Smooth muscle cell (in vitro differentiated cells): ENCODE measurements around the gene QRFP. TPM values are rescaled to one million over a fixed set of nuclear protein-coding genes. Genes with fewer than 3 reads are reported as not detected.

ENCODE experiments used
- DNase-seq: peaks from one replicate; lab custom pipeline; 2025; ENCODE audit not compliant: unreplicated experiment; lab: John Stamatoyannopoulos, UW
- H2AFZ ChIP-seq: fragments of 200-600 bp; sonication (generic); 2 replicates; pipeline ENCODE4 v1.6.0; 2016; ENCODE audit warnings: antibody characterized with exemption, low read depth, mild to moderate bottlenecking
- H3F3A ChIP-seq: fragments of 200-600 bp; sonication (generic); 2 replicates; pipeline ENCODE4 v1.6.0; 2017; ENCODE audit warnings: antibody characterized with exemption, low read depth
- H3K27ac ChIP-seq: fragments of 200-600 bp; sonication (generic); 2 replicates; pipeline ENCODE4 v1.5.1; 2016; ENCODE audit warnings: low read depth, mild to moderate bottlenecking
- H3K27me3 ChIP-seq: fragments of 200-600 bp; sonication (generic); 2 replicates; pipeline ENCODE4 v1.6.1; 2016; ENCODE audit warnings: low read depth, mild to moderate bottlenecking
- H3K36me3 ChIP-seq: fragments of 200-600 bp; sonication (generic); 2 replicates; pipeline ENCODE4 v1.5.1; 2016; ENCODE audit warnings: low read depth
- H3K4me1 ChIP-seq: fragments of 200-600 bp; sonication (generic); 2 replicates; pipeline ENCODE4 v1.5.1; 2016; ENCODE audit warnings: low read depth
- H3K4me2 ChIP-seq: fragments of 200-600 bp; sonication (generic); 2 replicates; pipeline ENCODE4 v1.6.0; 2016; ENCODE audit warnings: mild to moderate bottlenecking
- H3K4me3 ChIP-seq: fragments of 200-600 bp; sonication (generic); 2 replicates; pipeline ENCODE4 v1.5.1; 2016; ENCODE audit warnings: mild to moderate bottlenecking
- H3K79me2 ChIP-seq: fragments of 200-600 bp; sonication (generic); 2 replicates; pipeline ENCODE4 v1.6.0; 2016; ENCODE audit warnings: low read depth, mild to moderate bottlenecking
- H3K9ac ChIP-seq: fragments of 200-600 bp; sonication (generic); 2 replicates; pipeline ENCODE4 v1.6.0; 2016; ENCODE audit warnings: low read depth
- H3K9me3 ChIP-seq: fragments of 200-600 bp; sonication (generic); replicated peaks from 2 replicates; pipeline ENCODE4 v1.5.1; 2016; ENCODE audit warnings: low read depth
- H4K20me1 ChIP-seq: fragments of 200-600 bp; sonication (generic); 2 replicates; pipeline ENCODE4 v1.6.0; 2016; ENCODE audit warnings: low read depth
- WGBS: methylation state at CpG from one replicate; pipeline ENCODE4 v1.1.7; 2016; ENCODE audit warnings: low lambda C conversion rate; 5-methylcytosine and 5-hydroxymethylcytosine counted together
- polyA plus RNA-seq: library from polyadenylated mRNA; unstranded; fragments of >200 nt; fragmentation: Nextera tagmentation; extraction: Ambion mirVana; gene quantifications from 2 replicates; pipeline ENCODE4 v1.2.1, GENCODE V29; 2016
- total RNA-seq: library from RNA; depleted of rRNA; stranded (reverse); fragments of >200 nt; gene quantifications from 2 replicates; pipeline ENCODE4 v1.2.3, GENCODE V29; 2014
- TF ChIP-seq, protein P1 (sequence below): fragments of 200-600 bp; sonication (generic); IDR thresholded peaks from 2 replicates; pipeline ENCODE4 v1.5.1; 2017; ENCODE audit warnings: borderline replicate concordance, mild to moderate bottlenecking, antibody characterized with exemption; ENCODE audit not compliant: insufficient read depth, poor library complexity, severe bottlenecking

QRFP gene
- total and polyA plus RNA-seq, 2 experiments from 2014 or later = 0.15 TPM; not detected in 1

DNA sequence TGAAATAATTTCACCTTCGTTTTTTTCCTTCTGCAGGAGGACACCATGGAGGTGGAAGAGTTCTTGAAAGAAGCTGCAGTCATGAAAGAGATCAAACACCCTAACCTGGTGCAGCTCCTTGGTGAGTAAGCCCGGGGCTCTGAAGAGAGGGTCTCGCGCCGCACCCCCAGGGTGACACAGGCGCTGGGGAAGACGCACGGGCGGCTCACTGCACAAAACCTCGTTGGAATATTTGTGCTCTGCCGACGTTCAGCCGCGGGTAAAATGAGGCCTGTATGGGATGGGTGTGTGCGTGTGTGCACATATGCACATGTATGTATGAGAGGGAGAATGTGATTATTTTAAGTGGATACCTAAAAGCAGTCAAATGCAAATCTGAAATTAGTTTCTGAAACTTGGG is 24.5 kb downstream of the QRFP start:
- Histone ChIP-seq H3K4me1 (no peaks in the 10 kb centered on the region), H3K27me3 (no peaks in the 10 kb centered on the region), H3F3A (no peaks in the 10 kb centered on the region), H3K36me3 (peaks cover 21% of the 10 kb centered on the region), H3K79me2 (peaks cover 31% of the 10 kb centered on the region), H3K4me3 (no peak overlapping the region), H3K4me2 (no peak overlapping the region), H3K9ac (no peak overlapping the region), H3K9me3 (no peaks in the 10 kb centered on the region), H2AFZ (no peak overlapping the region), H3K27ac (no peak overlapping the region), H4K20me1 (peaks cover 89% of the 10 kb centered on the region)
- no peak for DNase-seq
- TF ChIP-seq, protein P1, sequence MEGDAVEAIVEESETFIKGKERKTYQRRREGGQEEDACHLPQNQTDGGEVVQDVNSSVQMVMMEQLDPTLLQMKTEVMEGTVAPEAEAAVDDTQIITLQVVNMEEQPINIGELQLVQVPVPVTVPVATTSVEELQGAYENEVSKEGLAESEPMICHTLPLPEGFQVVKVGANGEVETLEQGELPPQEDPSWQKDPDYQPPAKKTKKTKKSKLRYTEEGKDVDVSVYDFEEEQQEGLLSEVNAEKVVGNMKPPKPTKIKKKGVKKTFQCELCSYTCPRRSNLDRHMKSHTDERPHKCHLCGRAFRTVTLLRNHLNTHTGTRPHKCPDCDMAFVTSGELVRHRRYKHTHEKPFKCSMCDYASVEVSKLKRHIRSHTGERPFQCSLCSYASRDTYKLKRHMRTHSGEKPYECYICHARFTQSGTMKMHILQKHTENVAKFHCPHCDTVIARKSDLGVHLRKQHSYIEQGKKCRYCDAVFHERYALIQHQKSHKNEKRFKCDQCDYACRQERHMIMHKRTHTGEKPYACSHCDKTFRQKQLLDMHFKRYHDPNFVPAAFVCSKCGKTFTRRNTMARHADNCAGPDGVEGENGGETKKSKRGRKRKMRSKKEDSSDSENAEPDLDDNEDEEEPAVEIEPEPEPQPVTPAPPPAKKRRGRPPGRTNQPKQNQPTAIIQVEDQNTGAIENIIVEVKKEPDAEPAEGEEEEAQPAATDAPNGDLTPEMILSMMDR = no peak
- WGBS = 98% methylated on average over 15 of the region's 15 CpGs

DNA sequence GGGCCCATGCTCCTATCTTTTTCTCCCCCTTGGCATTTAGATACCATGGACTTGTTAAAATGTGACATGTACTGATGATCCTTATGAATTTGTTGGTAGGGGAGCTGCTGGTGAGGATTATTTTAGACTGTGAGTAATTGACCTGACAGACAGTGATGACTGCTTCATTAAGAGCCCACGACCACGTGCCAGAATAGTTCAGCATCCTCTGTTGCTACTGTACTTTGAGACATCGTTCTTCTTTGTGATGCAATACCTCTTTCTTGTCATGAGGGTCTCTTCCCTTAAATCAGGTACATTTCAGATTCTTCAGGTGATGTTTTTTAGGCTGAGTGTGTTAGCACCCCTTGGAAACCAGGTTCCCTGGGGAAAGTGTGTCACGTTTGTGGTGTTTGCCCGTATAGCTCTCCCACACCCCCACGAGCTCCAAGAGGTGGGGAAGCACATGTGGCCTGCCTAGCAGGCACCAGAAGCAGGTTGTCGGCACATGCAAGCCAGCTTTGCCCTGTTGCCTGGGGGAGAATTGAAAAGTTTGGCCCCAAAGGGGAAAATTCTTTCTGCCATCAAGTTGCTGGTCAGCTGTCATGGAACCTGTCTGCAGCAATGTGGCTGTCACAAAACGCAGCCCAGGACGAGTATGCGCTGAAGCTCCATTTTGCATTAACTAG is 25.1 kb downstream of the QRFP start:
- Histone ChIP-seq H3K79me2 (peaks cover 35% of the 10 kb centered on the region), H4K20me1 (peaks cover 89% of the 10 kb centered on the region), H3K27me3 (no peaks in the 10 kb centered on the region), H3F3A (no peaks in the 10 kb centered on the region), H3K4me3 (no peak overlapping the region), H3K9me3 (no peaks in the 10 kb centered on the region), H2AFZ (no peak overlapping the region), H3K4me2 (no peak overlapping the region), H3K4me1 (no peaks in the 10 kb centered on the region), H3K36me3 (peaks cover 17% of the 10 kb centered on the region), H3K27ac (no peak overlapping the region), H3K9ac (no peak overlapping the region)
- DNase-seq = no peak
- WGBS = 93% methylated on average over 10 of the region's 10 CpGs
- TF ChIP-seq, protein P1 = no peak

DNA sequence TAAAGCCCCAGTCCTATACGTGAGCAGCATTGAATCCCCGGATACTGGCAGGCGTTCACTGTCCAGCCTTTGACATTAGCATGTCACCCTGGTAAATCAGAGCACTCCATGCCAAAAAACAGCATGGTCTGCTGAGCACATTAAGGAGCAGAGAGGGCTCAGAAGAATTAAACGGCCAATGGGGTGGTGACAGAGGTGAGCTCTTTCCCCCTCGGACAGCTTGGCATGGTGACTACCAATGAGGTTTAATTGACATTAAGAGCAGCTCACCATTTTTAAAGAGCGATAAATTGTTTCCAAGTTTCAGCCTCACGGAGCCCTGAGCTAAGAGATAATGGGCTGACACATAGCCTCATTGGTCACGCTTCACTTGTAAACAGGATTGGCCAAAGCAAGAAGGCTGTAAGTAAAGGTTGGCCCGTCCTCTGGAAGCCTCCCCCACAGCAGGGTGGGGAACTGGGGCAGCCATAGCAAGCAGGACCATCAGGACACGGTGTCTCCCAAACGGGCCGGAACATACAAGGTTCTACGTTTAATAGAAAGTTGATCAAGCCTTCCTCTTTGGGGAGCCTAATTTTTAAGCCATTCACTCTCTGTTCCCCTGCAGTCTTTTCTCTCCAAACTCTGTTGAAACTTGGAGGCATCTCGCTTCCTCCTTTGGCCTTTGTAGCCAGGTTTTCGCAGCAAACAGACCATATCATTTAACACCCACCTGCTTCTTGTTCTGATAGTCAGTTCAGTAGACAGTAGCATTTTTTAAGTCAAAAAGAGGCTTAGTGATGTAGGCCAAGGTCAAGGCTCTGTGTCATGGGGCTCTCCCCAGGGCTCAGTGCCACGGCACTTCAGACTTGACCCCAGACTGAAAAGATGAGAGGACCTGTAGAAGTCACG is 25.9 kb downstream of the QRFP start:
- Histone ChIP-seq H2AFZ (no peak overlapping the region), H3K27ac (no peak overlapping the region), H3K9me3 (no peaks in the 10 kb centered on the region), H3K79me2 (peaks cover 35% of the 10 kb centered on the region), H3K27me3 (no peaks in the 10 kb centered on the region), H3K36me3 (peaks cover 17% of the 10 kb centered on the region), H3K4me2 (no peak overlapping the region), H3F3A (no peaks in the 10 kb centered on the region), H4K20me1 (peaks cover 89% of the 10 kb centered on the region), H3K4me3 (no peak overlapping the region), H3K4me1 (no peaks in the 10 kb centered on the region), H3K9ac (no peak overlapping the region)
- no peak for DNase-seq
- TF ChIP-seq, protein P1 = no peak
- 95% methylated on average over 17 of the region's 17 CpGs for WGBS
